ENCODE data around the gene DEDD.

Gene DEDD

GRCh38 chr1:161076410-161076809 is 56.1 kb downstream of the DEDD start:
- no peak for TF ChIP-seq CTCF (IDR thresholded peaks at IDR 0.05; ENCODE audit: borderline replicate concordance, insufficient read depth, low read depth, low read length)

GRCh38 chr1:161074676-161075368 is 57.6 kb downstream of the DEDD start:
- no peak for TF ChIP-seq CTCF (IDR thresholded peaks at IDR 0.05; ENCODE audit: borderline replicate concordance, insufficient read depth, low read depth, low read length)
- H3K4me3 ChIP-seq (ENCODE audit: low read depth, low read length) = no peak overlapping the region

More at GRCh38 chr1:161076410-161076809, 56.1 kb downstream of the DEDD start:
- no peak overlapping the region for H3K4me3 ChIP-seq (ENCODE audit: low read depth, low read length)

GRCh38 chr1:161073474-161074121 is 58.9 kb downstream of the DEDD start:
- H3K4me3 ChIP-seq (ENCODE audit: low read depth, low read length) = no peak overlapping the region
- no peak for TF ChIP-seq CTCF (IDR thresholded peaks at IDR 0.05; ENCODE audit: borderline replicate concordance, insufficient read depth, low read depth, low read length)

GRCh38 chr1:161072751-161073449 is 59.6 kb downstream of the DEDD start:
- no peak overlapping the region for H3K4me3 ChIP-seq (ENCODE audit: low read depth, low read length)
- TF ChIP-seq CTCF (IDR thresholded peaks at IDR 0.05; ENCODE audit: borderline replicate concordance, insufficient read depth, low read depth, low read length) = no peak

- H3K4me3 ChIP-seq (ENCODE audit: low read depth, low read length) = no peak overlapping the region
- peak; percentile 76 for TF ChIP-seq CTCF (IDR thresholded peaks at IDR 0.05; ENCODE audit: borderline replicate concordance, insufficient read depth, low read depth, low read length)
Observed at GRCh38 chr1:161071886-161072371, 60.5 kb downstream of the DEDD start.

Data from GM12875 (cell line).